PC-3 (cell line): ENCODE data around the gene ZBTB48. TPM values are rescaled to one million over a fixed set of nuclear protein-coding genes. Genes with fewer than 3 reads are reported as not detected.

ENCODE experiments used
- ATAC-seq: fragments of 200-7000 bp; cut with Tn5 transposase; 2 replicates; pipeline ENCODE4 v1.9.1; 2020; ENCODE audit warnings: mild to moderate bottlenecking, moderate library complexity
- BruUV-seq: library from RNA; stranded (reverse); fragments of 400-500 nt; replicated peaks from 2 replicates; lab custom pipeline; 2021; lab: Mats Ljungman, UMichigan
- CTCF ChIA-PET: fragments of 300-600 bp; sonication (Branson Sonifier 250); formaldehyde crosslinking; loops from one replicate; lab custom pipeline; 2022; ENCODE audit warnings: antibody characterized with exemption; lab: Charles Lee
- POLR2A ChIA-PET: fragments of 300-600 bp; sonication (Branson Sonifier 250); formaldehyde crosslinking; loops from one replicate; lab custom pipeline; 2022; ENCODE audit warnings: antibody characterized with exemption; ENCODE audit not compliant: unreplicated experiment; lab: Charles Lee
- DNase-seq: peaks from one replicate; pipeline ENCODE4 v3.0.0-alpha.2; 2015
- H2AFZ ChIP-seq: fragments of 300-600 bp; sonication (generic); 2 replicates; pipeline ENCODE4 v1.6.0; 2016; ENCODE audit warnings: antibody characterized with exemption, low read length
- H3F3A ChIP-seq: fragments of 300-600 bp; sonication (generic); one replicate; pipeline ENCODE4 v1.6.0; 2017; ENCODE audit warnings: antibody characterized with exemption, low read length, control low read depth, mild to moderate bottlenecking; ENCODE audit not compliant: unreplicated experiment
- H3K27ac ChIP-seq: fragments of 300-600 bp; sonication (generic); 2 replicates; pipeline ENCODE4 v1.5.1; 2016; ENCODE audit warnings: mild to moderate bottlenecking, low read length
- H3K27me3 ChIP-seq: fragments of 300-600 bp; sonication (generic); 2 replicates; pipeline ENCODE4 v1.6.1; 2016; ENCODE audit warnings: low read length, mixed read lengths
- H3K36me3 ChIP-seq: fragments of 300-600 bp; sonication (generic); 2 replicates; pipeline ENCODE4 v1.6.1; 2016; ENCODE audit warnings: low read depth, mixed run types, low read length, mixed read lengths
- H3K4me1 ChIP-seq: fragments of 300-600 bp; sonication (generic); 2 replicates; pipeline ENCODE4 v1.5.1; 2016; ENCODE audit warnings: low read length; ENCODE audit not compliant: insufficient read depth
- H3K4me2 ChIP-seq: fragments of 300-600 bp; sonication (generic); 2 replicates; pipeline ENCODE4 v1.6.0; 2016; ENCODE audit warnings: low read length
- H3K4me3 ChIP-seq: fragments of 300-600 bp; sonication (generic); 2 replicates; pipeline ENCODE4 v1.5.1; 2016; ENCODE audit warnings: mild to moderate bottlenecking, low read length, mixed read lengths
- H3K79me2 ChIP-seq: fragments of 300-600 bp; sonication (generic); 2 replicates; pipeline ENCODE4 v1.6.1; 2017; ENCODE audit warnings: low read length, mixed read lengths
- H3K9ac ChIP-seq: fragments of 300-600 bp; sonication (generic); 2 replicates; pipeline ENCODE4 v1.6.0; 2016; ENCODE audit warnings: mild to moderate bottlenecking, low read length
- H3K9me2 ChIP-seq: fragments of 300-600 bp; sonication (generic); replicated peaks from 2 replicates; pipeline ENCODE4 v1.6.1; 2016; ENCODE audit warnings: mixed run types, low read length, mixed read lengths
- H3K9me3 ChIP-seq: fragments of 300-600 bp; sonication (generic); 2 replicates; pipeline ENCODE4 v1.6.1; 2016; ENCODE audit warnings: low read length, mixed read lengths
- H4K20me1 ChIP-seq: fragments of 300-600 bp; sonication (generic); 2 replicates; pipeline ENCODE4 v1.6.1; 2016; ENCODE audit warnings: low read length, mixed read lengths
- EZH2 ChIP-seq: fragments of 300-600 bp; sonication (generic); IDR thresholded peaks from one replicate; pipeline ENCODE4 v1.6.1; 2017; ENCODE audit warnings: antibody characterized with exemption, mild to moderate bottlenecking, low read length; ENCODE audit not compliant: unreplicated experiment
- EZH2phosphoT487 ChIP-seq: fragments of 300-600 bp; sonication (generic); IDR thresholded peaks from 2 replicates; pipeline ENCODE4 v1.6.1; 2018; ENCODE audit warnings: mild to moderate bottlenecking, antibody characterized with exemption, low read length, borderline replicate concordance
- intact Hi-C: fragments of 100-400 bp; cut with micrococcal nuclease; formaldehyde crosslinking; loops from 2 replicates; pipeline ENCODE4 v1.9.0; 2023
- total RNA-seq: library from RNA; depleted of rRNA; stranded (reverse); fragments of >200 nt; gene quantifications from 2 replicates; pipeline ENCODE4 v1.2.3, GENCODE V29; 2014
- TF ChIP-seq, protein P1 (sequence below): fragments of 300-600 bp; sonication (generic); conservative IDR thresholded peaks from 2 replicates; pipeline ENCODE4 v1.5.1; 2017; ENCODE audit warnings: antibody characterized with exemption, low read depth, mild to moderate bottlenecking, low read length

ZBTB48 gene
- total RNA-seq, 1 experiment from 2014 or later: 47.2 TPM

DNA sequence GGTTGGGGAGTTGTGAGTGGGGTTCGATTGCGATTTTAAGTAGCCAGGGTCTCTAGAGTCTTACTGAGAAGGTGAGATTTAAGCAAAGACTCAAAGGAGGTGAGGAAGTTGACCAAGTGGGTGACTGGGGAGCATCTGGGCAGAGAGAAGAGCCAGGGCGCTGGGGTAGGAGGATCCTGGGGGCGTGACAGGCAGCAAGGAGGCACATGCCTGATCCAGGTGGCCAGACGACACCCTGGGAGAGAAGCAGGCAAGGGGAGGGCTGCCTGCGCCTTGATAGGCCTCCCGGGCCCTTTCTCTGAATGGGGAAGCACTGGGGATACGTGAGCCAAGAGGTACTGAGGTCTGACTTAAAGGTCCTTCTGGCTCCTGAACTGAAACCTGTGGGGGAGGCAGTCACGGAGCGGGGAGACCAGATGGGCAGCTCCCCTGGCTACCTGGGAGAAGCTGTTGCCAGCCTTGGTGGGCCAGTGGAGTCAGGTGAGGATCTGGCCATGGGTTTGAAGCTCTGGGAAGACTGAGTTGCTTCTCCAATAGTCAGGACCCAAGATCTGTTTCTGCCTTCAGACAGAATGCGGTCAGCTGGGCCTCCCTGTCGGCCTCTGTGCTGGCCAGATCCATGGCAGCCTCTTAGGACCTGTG is 5.4 kb downstream of the ZBTB48 start:
- no TSS peak for BruUV-seq
- ChIA-PET CTCF (no interaction called here), POLR2A (no interaction called here)

DNA sequence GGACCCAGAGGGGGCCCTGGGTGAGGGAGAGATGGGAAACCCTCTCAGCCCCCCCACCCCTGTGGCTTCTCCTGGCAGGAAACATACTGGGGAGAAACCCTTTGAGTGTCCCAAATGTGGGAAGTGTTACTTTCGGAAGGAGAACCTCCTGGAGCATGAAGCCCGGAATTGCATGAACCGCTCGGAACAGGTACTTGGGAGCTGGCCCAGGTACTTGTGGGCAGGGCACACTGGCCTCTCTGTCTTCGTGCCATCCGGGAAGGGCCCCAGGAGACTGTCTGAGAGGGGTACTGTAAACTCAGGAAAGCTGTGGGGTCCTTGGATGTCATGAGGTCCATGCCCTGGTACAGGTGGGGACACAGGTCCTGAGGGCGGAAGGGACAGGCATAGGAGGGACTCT is 6.0 kb downstream of the ZBTB48 start:
- ChIA-PET POLR2A (no interaction called here), CTCF (no interaction called here)
- H3K36me3 ChIP-seq: peaks cover 19% of the 10 kb centered on the region; the same call in 1 of the 2 replicates
- peaks cover 28% of the 10 kb centered on the region for H3K4me1 ChIP-seq
- no peaks in the 10 kb centered on the region for H3F3A ChIP-seq
- H3K9ac ChIP-seq: no peak overlapping the region
- no TSS peak for BruUV-seq
- H3K27ac ChIP-seq: no peak overlapping the region
- TF ChIP-seq EZH2phosphoT487 (no peak), EZH2 (no peak)
- TF ChIP-seq, protein P1, sequence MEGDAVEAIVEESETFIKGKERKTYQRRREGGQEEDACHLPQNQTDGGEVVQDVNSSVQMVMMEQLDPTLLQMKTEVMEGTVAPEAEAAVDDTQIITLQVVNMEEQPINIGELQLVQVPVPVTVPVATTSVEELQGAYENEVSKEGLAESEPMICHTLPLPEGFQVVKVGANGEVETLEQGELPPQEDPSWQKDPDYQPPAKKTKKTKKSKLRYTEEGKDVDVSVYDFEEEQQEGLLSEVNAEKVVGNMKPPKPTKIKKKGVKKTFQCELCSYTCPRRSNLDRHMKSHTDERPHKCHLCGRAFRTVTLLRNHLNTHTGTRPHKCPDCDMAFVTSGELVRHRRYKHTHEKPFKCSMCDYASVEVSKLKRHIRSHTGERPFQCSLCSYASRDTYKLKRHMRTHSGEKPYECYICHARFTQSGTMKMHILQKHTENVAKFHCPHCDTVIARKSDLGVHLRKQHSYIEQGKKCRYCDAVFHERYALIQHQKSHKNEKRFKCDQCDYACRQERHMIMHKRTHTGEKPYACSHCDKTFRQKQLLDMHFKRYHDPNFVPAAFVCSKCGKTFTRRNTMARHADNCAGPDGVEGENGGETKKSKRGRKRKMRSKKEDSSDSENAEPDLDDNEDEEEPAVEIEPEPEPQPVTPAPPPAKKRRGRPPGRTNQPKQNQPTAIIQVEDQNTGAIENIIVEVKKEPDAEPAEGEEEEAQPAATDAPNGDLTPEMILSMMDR: no peak
- peaks cover 25% of the 10 kb centered on the region for H3K79me2 ChIP-seq
- no peaks in the 10 kb centered on the region for H3K9me3 ChIP-seq
- no peaks in the 10 kb centered on the region for H3K27me3 ChIP-seq
- no peak overlapping the region for H3K4me3 ChIP-seq
- intact Hi-C loops: no loop called here
- peaks cover 5% of the 10 kb centered on the region; the same call in 1 of the 2 replicates for H4K20me1 ChIP-seq
- H2AFZ ChIP-seq: no peak overlapping the region
- no peaks in the 10 kb centered on the region for H3K9me2 ChIP-seq
- no peak for DNase-seq
- H3K4me2 ChIP-seq: no peak overlapping the region
- ATAC-seq: no peak

More for the DNA sequence above, 5.4 kb downstream of the ZBTB48 start:
- peaks cover 31% of the 10 kb centered on the region for H3K79me2 ChIP-seq
- DNase-seq: no peak
- H3K27ac ChIP-seq: no peak overlapping the region
- intact Hi-C loops: no loop called here
- no peak overlapping the region for H3K4me2 ChIP-seq
- H3K4me1 ChIP-seq: peaks cover 31% of the 10 kb centered on the region
- no peak for ATAC-seq
- H3K9ac ChIP-seq: no peak overlapping the region
- peaks cover 18% of the 10 kb centered on the region; the same call in 1 of the 2 replicates for H3K36me3 ChIP-seq
- H2AFZ ChIP-seq: no peak overlapping the region
- 0 out of 2 replicates have a peak, but pooled peaks cover under 1% of the 10 kb centered on the region for H4K20me1 ChIP-seq
- no peak overlapping the region for H3K4me3 ChIP-seq
- H3K27me3 ChIP-seq: no peaks in the 10 kb centered on the region
- no peak for TF ChIP-seq EZH2
- TF ChIP-seq, protein P1: no peak
- H3K9me2 ChIP-seq: no peaks in the 10 kb centered on the region
- H3F3A ChIP-seq: no peaks in the 10 kb centered on the region
- H3K9me3 ChIP-seq: no peaks in the 10 kb centered on the region

DNA sequence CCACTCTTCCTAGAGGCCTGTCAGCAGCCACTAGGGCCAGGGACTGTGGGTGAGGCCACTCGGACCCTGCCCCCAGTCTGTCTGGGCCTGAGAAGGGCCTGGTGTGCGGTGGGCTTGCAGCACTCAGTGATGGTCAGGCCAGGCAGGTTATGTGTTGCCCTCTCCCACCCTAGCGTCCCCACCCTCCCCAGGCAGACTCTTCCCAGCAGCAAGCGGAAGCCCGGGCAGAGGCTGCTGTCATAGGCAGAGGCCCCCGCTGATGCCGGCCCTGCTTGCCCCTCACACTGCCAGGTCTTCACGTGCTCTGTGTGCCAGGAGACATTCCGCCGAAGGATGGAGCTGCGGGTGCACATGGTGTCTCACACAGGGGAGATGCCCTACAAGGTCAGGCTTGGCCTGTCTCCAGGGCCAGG is 6.6 kb downstream of the ZBTB48 start:
- H3K27me3 ChIP-seq: no peaks in the 10 kb centered on the region
- H3K79me2 ChIP-seq: peaks cover 19% of the 10 kb centered on the region
- H2AFZ ChIP-seq: no peak overlapping the region
- ChIA-PET POLR2A (no interaction called here), CTCF (no interaction called here)
- intact Hi-C loops: no loop called here
- H3K9ac ChIP-seq: no peak overlapping the region
- no peak overlapping the region for H3K4me3 ChIP-seq
- H3K4me2 ChIP-seq: no peak overlapping the region
- no peak for DNase-seq
- H3K27ac ChIP-seq: no peak overlapping the region
- H3K9me2 ChIP-seq: no peaks in the 10 kb centered on the region
- no peak for ATAC-seq
- peaks cover 22% of the 10 kb centered on the region for H3K4me1 ChIP-seq
- H4K20me1 ChIP-seq: peaks cover 11% of the 10 kb centered on the region; the same call in 1 of the 2 replicates
- no peaks in the 10 kb centered on the region for H3F3A ChIP-seq
- no peaks in the 10 kb centered on the region for H3K9me3 ChIP-seq
- no TSS peak for BruUV-seq
- peaks cover 20% of the 10 kb centered on the region; the same call in 1 of the 2 replicates for H3K36me3 ChIP-seq
- TF ChIP-seq EZH2phosphoT487: no peak
- no peak for TF ChIP-seq EZH2
- TF ChIP-seq, protein P1: no peak
